ENCODE results near the gene CCHCR1. TPM values are rescaled to one million over a fixed set of nuclear protein-coding genes. Genes with fewer than 3 reads are reported as not detected.

The CCHCR1 gene
- total and polyA plus RNA-seq, 2 donors from 2014 or later: 24.1 to 26.2 TPM

- no peak overlapping the region for H3K4me3 ChIP-seq (ENCODE audit: low read length in 3 of 3)
- no peak overlapping the region for H3K9ac ChIP-seq (ENCODE audit: low read length in 3 of 3)
- no peaks in the 10 kb centered on the region for H3K27me3 ChIP-seq (ENCODE audit: control insufficient read depth, insufficient read depth, low read length)
- no peaks in the 10 kb centered on the region for H3K9me3 ChIP-seq (ENCODE audit: control insufficient read depth in 2 of 3, insufficient read depth in 1 of 3, low read length in 3 of 3)
- no peak overlapping the region for H3K27ac ChIP-seq (ENCODE audit: low read depth in 2 of 2, low read length in 2 of 2)
- H3K36me3 ChIP-seq (ENCODE audit: control insufficient read depth in 2 of 3, insufficient read depth in 3 of 3, low read length in 3 of 3): no peaks in the 10 kb centered on the region
- H3K4me1 ChIP-seq (ENCODE audit: control insufficient read depth in 2 of 3, insufficient read depth in 2 of 3, low read depth in 1 of 3, low read length in 3 of 3): peaks cover 0 to 11% (median 0%) of the 10 kb centered on the region in 3 donors
- FAIRE-seq (no peak), DNase-seq (no peak)
- no peak for TF ChIP-seq CTCF (IDR thresholded peaks at IDR 0.05; ENCODE audit: borderline replicate concordance, extremely low read depth, insufficient read depth)
- intact Hi-C loops (cut with DNase I): no loop called here
Measured at GRCh38 chr6:31125586-31126363, 31.8 kb downstream of the CCHCR1 start.

- Histone ChIP-seq H3K9ac (ENCODE audit: low read length in 3 of 3) (no peak overlapping the region), H3K36me3 (ENCODE audit: control insufficient read depth in 2 of 3, insufficient read depth in 3 of 3, low read length in 3 of 3) (no peaks in the 10 kb centered on the region), H3K4me3 (ENCODE audit: low read length in 3 of 3) (no peak overlapping the region), H3K27ac (ENCODE audit: low read depth in 2 of 2, low read length in 2 of 2) (no peak overlapping the region), H3K9me3 (ENCODE audit: control insufficient read depth in 2 of 3, insufficient read depth in 1 of 3, low read length in 3 of 3) (no peaks in the 10 kb centered on the region), H3K27me3 (ENCODE audit: control insufficient read depth, insufficient read depth, low read length) (no peaks in the 10 kb centered on the region), H3K4me1 (ENCODE audit: control insufficient read depth in 2 of 3, insufficient read depth in 2 of 3, low read depth in 1 of 3, low read length in 3 of 3) (peaks cover 0 to 11% (median 0%) of the 10 kb centered on the region in 3 donors)
- TF ChIP-seq CTCF (IDR thresholded peaks at IDR 0.05; ENCODE audit: borderline replicate concordance, extremely low read depth, insufficient read depth): no peak
- intact Hi-C loops (cut with DNase I): no loop called here
- no peak for FAIRE-seq
- DNase-seq: peak in 1 of 5 donors; percentile 91
Measured at GRCh38 chr6:31125162-31125561, 32.4 kb downstream of the CCHCR1 start.

GRCh38 chr6:31122791-31123706 lies 34.6 kb downstream of the CCHCR1 start:
- H3K4me3 ChIP-seq (ENCODE audit: low read length in 3 of 3): no peak overlapping the region
- TF ChIP-seq CTCF (IDR thresholded peaks at IDR 0.05; ENCODE audit: borderline replicate concordance, extremely low read depth, insufficient read depth): no peak
- peaks cover 0 to 11% (median 0%) of the 10 kb centered on the region in 3 donors for H3K4me1 ChIP-seq (ENCODE audit: control insufficient read depth in 2 of 3, insufficient read depth in 2 of 3, low read depth in 1 of 3, low read length in 3 of 3)
- H3K9ac ChIP-seq (ENCODE audit: low read length in 3 of 3): no peak overlapping the region
- H3K36me3 ChIP-seq (ENCODE audit: control insufficient read depth in 2 of 3, insufficient read depth in 3 of 3, low read length in 3 of 3): no peaks in the 10 kb centered on the region
- DNase-seq (peak in 4 of 5 donors; percentile 83 to 96 (median 91)), FAIRE-seq (no peak)
- H3K9me3 ChIP-seq (ENCODE audit: control insufficient read depth in 2 of 3, insufficient read depth in 1 of 3, low read length in 3 of 3): no peaks in the 10 kb centered on the region
- peak overlapping the region; percentile 51 to 59 for H3K27ac ChIP-seq (ENCODE audit: low read depth in 2 of 2, low read length in 2 of 2)
- no peaks in the 10 kb centered on the region for H3K27me3 ChIP-seq (ENCODE audit: control insufficient read depth, insufficient read depth, low read length)
- intact Hi-C loops (cut with DNase I): no loop called here

Data from kidney (tissue), 14 donors.